Progenitor cell of endocrine pancreas (in vitro differentiated cells): ENCODE results near the gene ACTL10. TPM values are rescaled to one million over a fixed set of nuclear protein-coding genes. Genes with fewer than 3 reads are reported as not detected.
A peak's percentile ranks its signal among the peaks of the same experiment; 100 is the strongest.

Experiments
- DNase-seq: peaks from one replicate; pipeline ENCODE4 v3.0.0; 2021; ENCODE audit warnings: low spot score; ENCODE audit not compliant: unreplicated experiment
- H3K27ac Mint-ChIP-seq: 2 replicates; pipeline ENCODE4 v1.8.0; 2021; ENCODE audit warnings: mild to moderate bottlenecking, moderate library complexity, mixed read lengths
- H3K27me3 Mint-ChIP-seq: 2 replicates; pipeline ENCODE4 v1.8.0; 2021; ENCODE audit warnings: mixed read lengths
- H3K36me3 Mint-ChIP-seq: 2 replicates; pipeline ENCODE4 v1.8.0; 2022; ENCODE audit warnings: mixed read lengths; ENCODE audit not compliant: insufficient read depth
- H3K4me1 Mint-ChIP-seq: 2 replicates; pipeline ENCODE4 v1.8.0; 2021; ENCODE audit warnings: low read depth, mixed read lengths
- H3K4me3 Mint-ChIP-seq: 2 replicates; pipeline ENCODE4 v1.8.0; 2021; ENCODE audit warnings: low read depth, mild to moderate bottlenecking, moderate library complexity, mixed read lengths
- H3K9me3 Mint-ChIP-seq: 2 replicates; pipeline ENCODE4 v1.8.0; 2021; ENCODE audit warnings: low read depth, mixed read lengths
- CTCF ChIP-seq: fragments of 200-600 bp; sonication (generic); IDR thresholded peaks from one replicate; pipeline ENCODE4 v1.5.0; 2021; ENCODE audit warnings: antibody characterized with exemption, mild to moderate bottlenecking; ENCODE audit not compliant: unreplicated experiment
- total RNA-seq: library from RNA; stranded (reverse); gene quantifications from 2 replicates; pipeline ENCODE4 v1.2.1, GENCODE V29; 2021

ACTL10 gene
- total RNA-seq, 1 donor from 2014 or later, result 0.36 TPM

- Mint-ChIP-seq H3K27me3 (no peaks in the 10 kb centered on the region), H3K36me3 (peaks cover under 1% of the 10 kb centered on the region), H3K4me3 (peak overlapping the region; percentile 12), H3K9me3 (no peaks in the 10 kb centered on the region), H3K4me1 (peaks cover 56% of the 10 kb centered on the region), H3K27ac (peak overlapping the region; percentile 93)
- TF ChIP-seq CTCF, result no peak
- no peak for DNase-seq
Measured at GRCh38 chr20:33653900-33654596, 12.7 kb upstream of the ACTL10 start.

DNA sequence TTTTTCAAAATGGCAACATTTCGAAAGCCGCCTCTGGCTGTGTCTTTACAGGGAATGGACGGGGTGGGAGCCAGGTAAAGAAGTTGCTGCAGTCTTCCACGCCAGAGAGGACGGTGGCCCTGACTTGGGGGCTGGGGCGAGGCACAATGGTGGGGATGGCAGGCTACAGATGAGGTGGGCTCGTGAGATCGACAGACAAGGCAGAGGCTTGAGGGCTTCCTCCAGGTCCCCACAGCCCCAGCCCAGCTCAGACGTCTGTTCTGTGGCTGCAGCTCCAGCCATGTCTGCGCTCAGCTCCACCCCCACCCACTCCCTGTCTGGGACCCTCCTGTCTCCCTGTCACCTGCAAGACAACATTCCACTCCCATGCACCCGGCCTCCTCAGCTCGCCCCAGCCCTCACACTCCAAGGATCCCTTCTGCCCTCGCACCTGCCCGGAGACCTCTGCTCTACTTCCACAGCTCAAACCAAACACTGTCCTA is 12.0 kb upstream of the ACTL10 start:
- H3K4me1 Mint-ChIP-seq, result peaks cover 49% of the 10 kb centered on the region

GRCh38 chr20:33655164-33655563 is 11.6 kb upstream of the ACTL10 start:
- H3K27me3 Mint-ChIP-seq, result no peaks in the 10 kb centered on the region
- no peak overlapping the region for H3K4me3 Mint-ChIP-seq
- H3K27ac Mint-ChIP-seq, result peak overlapping the region; percentile 93
- TF ChIP-seq CTCF, result no peak
- H3K4me1 Mint-ChIP-seq, result peaks cover 47% of the 10 kb centered on the region
- H3K9me3 Mint-ChIP-seq, result no peaks in the 10 kb centered on the region
- H3K36me3 Mint-ChIP-seq, result peaks cover 2% of the 10 kb centered on the region
- no peak for DNase-seq

More for the DNA sequence above, 12.0 kb upstream of the ACTL10 start:
- Mint-ChIP-seq H3K27me3 (no peaks in the 10 kb centered on the region), H3K36me3 (peaks cover 2% of the 10 kb centered on the region), H3K9me3 (no peaks in the 10 kb centered on the region), H3K4me3 (no peak overlapping the region), H3K27ac (peak overlapping the region; percentile 93)
- no peak for TF ChIP-seq CTCF
- no peak for DNase-seq

- peaks cover 40% of the 10 kb centered on the region for H3K4me1 Mint-ChIP-seq
- H3K27me3 Mint-ChIP-seq, result no peaks in the 10 kb centered on the region
- no peak for TF ChIP-seq CTCF
- H3K9me3 Mint-ChIP-seq, result no peaks in the 10 kb centered on the region
- H3K4me3 Mint-ChIP-seq, result no peak overlapping the region
- H3K36me3 Mint-ChIP-seq, result peaks cover 4% of the 10 kb centered on the region
- DNase-seq, result no peak
- H3K27ac Mint-ChIP-seq, result peak overlapping the region; percentile 59
Measured at GRCh38 chr20:33656010-33656782, 10.5 kb upstream of the ACTL10 start.
